Left renal cortex interstitium (tissue), 4 donors: ENCODE results near the gene EIF2AK3. TPM values are rescaled to one million over a fixed set of nuclear protein-coding genes. Genes with fewer than 3 reads are reported as not detected.

Source experiments
- DNase-seq, 4 donors: peaks; one replicate each; pipeline ENCODE4 v3.0.0-alpha.2; 2013; ENCODE audit warnings: low read depth in 4 of 4, low spot score in 2 of 4, missing footprints in 1 of 4
- polyA plus RNA-seq, 4 donors: library from polyadenylated mRNA; unstranded; fragments of 120-200 nt; gene quantifications; one replicate each; pipeline ENCODE4 v1.2.1, GENCODE V29; 2013; ENCODE audit not compliant: insufficient read length in 4 of 4

The EIF2AK3 gene
- polyA plus RNA-seq, 4 donors = 22.9 to 28.2 (median 26.0) TPM

DNA sequence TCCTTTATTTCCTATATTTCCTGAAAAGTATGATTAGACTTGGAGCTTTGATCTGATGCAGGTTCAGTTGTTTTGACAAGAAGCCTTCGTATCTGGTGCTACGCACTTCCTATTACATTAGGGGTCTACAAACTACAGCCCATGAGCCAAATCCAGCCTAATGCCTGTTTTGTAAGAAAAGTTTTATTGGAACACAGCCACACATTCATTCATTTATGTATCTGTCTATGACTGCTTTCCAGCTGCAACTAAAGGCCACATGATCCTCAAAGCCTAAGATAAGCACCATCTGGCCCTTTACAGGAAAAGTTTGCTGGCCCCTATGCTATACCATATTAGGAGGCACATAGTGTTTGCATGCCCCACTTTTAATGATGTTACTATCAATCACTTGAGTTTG, 26.0 kb downstream of the EIF2AK3 start:
- peak in 1 of 4 donors; percentile 18 for DNase-seq

DNA sequence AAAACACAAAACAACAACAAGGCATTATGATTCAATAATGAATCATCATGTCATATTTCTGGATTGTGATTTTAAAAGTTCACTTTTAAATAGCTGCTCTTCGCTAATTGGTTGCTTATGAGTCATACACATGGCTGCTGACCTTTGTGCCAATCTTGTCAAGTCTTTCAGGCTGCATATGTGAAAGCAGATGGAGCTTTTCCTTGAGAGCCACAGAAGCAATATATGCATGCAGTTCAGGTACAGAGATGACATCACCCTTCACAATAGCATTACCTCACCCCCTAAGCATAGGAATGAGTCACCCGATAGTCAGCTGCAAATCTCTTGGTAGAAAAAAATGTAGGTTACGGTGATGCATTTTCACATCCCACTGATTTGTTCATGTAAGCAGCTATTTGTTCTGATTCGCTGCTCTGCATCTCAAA, 27.2 kb downstream of the EIF2AK3 start:
- peak in 3 of 4 donors; percentile 51 to 59 (median 54) for DNase-seq

DNA sequence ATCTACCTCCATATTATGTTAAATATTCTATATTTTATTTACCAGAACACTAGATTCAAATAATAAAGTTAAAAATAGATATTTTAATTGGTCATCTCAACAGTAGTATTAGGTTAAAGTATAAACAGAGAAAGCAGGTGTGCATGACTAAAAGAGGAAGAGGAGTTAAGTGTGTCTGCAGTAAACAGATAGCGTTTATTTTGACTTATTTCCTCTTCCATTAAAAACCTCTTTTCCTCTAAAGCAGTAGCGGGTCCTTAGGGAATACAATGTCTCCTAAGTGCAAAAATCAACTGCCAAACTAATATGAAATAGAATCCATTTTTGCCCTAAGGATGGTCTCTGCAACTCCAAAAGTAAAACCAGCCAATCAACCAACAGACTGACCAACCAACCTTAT, 27.7 kb downstream of the EIF2AK3 start:
- no peak for DNase-seq

DNA sequence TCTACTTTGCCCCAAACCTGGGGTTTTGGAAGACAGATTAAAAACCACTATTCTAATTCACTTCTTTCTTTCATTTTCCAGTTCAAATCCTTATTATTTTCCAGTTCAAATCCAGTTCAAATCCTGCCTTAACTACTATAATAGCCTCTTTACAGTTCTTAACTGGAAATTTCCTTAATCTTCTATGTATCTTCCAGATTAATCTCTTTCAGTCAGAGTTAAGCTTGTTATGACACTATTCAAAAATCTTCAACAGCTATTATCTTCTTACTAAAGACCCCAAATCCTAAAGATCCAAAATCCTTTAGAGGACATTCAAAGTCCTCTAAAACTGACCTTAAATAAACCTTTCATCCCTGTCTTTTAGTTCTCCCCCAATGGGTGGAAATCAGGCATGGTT, 30.1 kb downstream of the EIF2AK3 start:
- no peak for DNase-seq

DNA sequence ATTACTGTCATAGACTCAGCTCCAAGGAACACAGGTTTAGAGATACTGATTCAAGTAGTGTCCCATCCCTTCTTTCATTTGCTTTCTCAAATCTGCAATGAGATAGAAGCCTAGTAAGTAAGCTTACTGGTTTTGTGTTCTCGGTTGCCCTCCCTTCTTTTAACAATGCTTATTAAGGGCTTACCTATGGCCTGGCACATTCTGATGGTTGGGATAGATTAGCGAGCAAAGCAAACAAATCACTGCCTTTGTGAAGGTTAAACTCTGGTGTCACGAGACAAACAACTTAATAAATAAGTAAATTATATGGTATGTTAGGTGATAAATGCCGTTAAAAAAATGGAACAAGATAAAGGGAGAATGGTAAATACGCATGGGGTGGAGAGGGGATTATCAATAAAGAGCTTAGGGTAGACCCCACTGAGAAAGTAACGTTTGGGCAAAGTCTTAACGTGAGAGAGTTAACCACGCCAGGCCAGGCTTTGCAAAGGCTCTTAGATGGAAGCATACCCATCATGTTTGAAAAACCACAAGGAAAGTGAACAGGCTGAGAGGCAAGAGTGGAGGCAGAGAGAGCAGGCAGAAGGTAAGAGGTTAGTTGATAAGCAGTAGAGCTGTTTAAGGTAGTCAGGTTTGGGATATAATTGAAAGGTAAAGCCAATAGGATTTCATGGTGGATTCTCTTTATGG, 31.0 kb downstream of the EIF2AK3 start:
- DNase-seq = no peak

DNA sequence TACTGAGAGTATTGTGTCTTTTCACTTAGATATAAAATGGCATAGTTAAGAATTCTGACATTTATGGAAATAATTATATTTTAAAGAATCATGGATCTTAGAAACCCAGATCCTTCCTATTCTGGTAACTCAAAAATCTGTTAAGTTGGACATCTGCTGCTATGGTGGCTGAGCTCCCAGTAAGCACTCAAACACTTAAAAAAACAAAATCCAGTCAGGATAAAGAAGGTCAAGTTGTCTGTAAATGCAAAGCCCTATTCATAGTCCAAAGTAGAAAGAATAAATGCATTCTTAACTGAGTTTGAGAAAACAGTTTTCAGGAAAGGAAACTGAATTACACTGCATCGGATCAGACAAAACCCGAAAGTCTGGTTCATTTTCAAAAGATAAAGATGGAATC, 35.6 kb downstream of the EIF2AK3 start:
- DNase-seq = no peak

DNA sequence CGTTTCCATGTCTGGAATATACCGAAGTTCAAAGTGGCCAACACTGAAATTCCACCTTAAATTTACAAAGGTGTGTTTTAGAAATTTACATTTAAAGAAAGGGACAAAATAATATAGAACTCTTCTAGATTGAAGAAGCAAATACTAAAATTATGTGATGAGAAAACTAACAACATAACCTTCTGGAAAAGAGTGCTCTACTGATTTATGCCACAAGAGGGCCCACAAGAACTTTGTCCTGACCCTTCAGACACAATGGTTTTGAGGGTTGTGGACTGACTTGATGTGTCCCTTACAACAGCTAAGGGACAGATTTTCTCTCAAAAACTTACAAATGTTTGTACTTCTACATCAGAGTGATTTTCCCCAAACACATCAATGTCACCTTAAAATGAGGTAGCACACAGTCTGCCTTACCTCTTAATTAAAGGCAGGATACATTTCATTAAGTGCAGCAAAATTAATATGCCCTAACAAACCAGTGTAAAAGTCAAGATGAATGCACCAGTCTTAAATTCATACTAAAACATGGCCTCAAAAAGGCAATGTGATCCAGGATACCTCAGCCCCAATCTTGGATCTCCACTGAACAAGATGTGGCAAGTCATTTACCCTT, 36.2 kb downstream of the EIF2AK3 start:
- peak in 1 of 4 donors; percentile 53 for DNase-seq

DNA sequence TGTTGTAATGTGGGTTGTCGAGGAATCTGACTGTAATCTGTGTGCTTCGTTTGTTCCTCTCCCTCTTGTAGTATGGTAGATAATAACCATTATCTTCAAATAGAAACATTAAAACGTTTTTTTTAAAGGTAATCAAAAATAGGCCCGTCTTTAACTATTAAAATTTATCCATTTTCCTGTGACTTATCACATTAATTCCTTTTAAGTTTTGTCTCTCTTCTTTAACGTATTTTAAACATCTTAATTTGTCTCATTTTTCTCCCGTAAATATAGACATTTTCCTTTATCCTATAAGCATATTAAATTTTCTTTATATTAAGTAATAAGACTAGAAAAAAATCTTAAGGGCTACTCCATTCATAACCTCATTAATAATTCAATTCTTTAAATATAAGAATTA, 41.3 kb downstream of the EIF2AK3 start:
- DNase-seq = no peak

DNA sequence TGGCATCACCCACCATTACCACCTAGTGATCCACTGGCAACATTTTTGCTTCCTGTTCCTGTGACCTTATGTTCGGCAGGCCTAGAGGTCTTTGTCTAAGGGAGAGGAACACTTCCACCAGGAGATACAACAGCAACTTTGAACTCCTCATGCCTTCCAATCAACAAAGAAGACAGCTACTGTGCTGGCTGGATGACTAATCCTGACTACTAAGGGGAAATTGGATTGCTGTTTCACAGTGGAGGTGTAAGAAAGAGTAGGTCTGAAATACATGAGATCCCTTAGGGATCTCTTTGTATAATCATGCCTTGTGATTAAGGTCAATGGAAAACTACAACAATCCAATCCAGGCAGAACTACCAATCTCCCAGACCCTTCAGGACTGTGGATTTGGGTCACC, 45.2 kb downstream of the EIF2AK3 start:
- DNase-seq = no peak

DNA sequence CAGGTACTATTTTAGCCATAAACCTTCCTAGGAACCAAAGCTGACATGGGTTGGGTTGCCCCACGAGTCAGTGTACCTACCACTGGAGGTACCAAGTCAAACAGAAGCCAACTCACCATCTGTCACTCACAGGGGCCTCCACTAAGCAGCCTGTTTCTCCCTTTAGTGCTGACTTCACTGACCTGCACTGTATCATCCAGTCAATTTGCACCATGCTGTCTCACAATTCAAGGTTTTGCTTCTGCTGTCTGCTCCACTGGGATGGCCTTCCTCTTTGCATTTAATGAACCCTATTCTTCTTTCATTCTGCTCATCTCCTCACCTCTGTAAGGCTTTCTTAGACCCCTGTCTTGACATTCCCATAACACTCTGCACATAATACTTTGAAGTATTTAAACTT, 47.2 kb downstream of the EIF2AK3 start:
- DNase-seq = no peak

DNA sequence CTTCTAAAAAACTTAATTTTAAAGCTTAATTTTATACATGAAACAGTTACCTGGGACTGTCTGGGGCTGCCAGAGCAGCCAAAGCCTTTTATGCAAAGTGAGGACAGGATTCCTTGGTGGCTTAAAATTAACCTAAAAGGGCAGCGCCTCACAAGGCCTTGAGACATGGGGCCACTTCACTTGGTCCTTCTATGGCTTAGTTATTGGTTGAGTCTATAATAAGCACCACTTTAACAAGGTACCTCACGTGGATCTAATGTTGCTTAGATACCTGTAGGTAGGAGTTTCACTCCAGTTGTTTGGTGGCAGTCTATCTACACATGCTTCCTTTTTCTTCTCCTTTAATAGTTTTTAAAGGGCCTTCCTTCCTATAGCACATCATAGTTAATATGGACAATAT, 51.6 kb downstream of the EIF2AK3 start:
- no peak for DNase-seq

DNA sequence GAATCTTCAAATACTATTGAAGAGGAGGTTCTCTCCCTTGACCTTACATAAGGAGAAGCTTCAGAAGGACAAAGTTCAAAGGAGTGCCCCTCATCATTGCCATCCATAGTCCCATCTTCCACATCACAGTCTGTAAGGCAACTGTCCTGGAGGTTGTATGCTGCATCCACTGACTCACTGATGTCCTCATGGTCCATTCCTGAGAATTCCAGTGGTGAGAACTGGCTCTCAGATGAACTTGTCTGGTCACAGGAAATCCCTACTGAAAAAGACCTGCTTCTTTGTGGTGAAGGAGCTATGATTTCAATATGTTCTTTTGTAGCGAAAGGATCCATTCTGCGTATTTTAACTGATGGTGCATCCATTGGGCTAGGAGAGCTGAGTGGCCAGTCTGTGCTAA, 52.2 kb downstream of the EIF2AK3 start:
- no peak for DNase-seq

DNA sequence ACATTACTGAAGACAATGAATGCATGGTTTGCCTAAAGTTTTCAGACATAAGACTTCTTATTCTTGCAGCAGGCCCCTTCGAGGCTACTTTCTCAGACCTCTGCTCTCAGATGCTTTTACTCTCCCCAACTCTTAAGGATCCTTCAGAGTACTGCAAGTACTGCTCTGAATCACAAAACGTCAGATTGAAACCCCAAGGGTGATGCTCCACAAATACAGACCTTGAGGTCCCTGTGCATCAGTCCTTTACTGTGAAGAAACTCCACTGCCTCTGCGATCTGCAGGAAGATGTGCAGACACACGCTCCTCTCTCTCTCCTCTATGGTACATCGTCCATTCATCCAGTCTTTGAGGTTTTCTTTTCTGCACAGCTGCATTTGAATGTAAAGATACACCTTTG, 52.8 kb downstream of the EIF2AK3 start:
- DNase-seq = no peak

DNA sequence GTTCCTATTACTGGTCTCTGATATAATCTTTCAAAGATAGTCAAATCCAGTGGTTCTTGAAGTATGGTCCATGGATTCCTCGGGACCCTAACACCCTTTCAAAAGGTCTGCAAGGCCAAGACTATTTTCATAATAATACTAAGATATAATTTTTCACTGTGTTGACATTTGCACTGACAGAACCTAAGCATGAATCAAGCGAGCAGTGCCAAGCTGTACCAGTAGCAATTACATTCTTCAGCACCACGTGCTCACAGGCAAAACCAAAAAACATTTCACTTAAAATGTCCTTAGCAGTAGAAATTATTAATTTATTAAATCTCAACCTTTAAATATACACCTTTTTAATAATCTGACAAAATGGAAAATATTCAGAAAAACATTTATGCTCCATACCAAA, 59.1 kb downstream of the EIF2AK3 start:
- DNase-seq = no peak

DNA sequence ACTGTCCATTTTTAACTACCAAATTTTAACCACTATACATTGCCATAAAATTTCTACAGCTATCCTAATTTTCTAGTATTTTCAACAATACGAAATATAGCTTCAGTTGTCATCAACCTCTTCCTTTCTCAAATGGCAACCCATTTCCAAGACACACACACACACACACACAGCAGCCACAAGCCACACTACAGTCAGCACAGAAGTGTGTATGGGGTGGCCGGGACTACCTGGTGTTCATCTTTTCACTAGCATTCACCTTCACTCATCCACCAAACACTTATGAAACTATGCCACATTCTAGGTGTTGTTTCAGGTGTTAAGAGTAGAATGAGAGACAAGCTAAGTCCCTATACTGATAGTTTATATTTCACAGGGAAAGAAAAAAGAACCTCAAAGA, 62.9 kb downstream of the EIF2AK3 start:
- no peak for DNase-seq

DNA sequence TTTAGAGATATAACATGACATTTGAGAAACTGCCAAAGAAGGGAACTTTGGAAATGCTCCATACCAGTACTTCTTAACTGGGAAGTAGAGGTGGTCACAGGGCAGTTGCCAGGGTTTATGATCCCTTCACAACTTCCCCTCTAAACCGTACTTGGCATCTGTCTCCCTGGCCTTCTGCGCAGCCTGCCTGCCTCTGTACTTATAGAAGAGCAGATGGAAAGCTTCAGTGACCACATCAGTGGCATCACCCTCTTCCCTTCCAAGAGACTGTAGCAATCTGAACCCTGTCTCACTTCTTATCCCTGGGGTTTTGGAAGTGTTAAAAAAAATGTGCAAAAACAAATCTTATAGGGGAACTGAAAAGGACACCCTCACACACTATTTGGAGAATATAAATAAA, 64.1 kb downstream of the EIF2AK3 start:
- DNase-seq = peak in 1 of 4 donors; percentile 24

DNA sequence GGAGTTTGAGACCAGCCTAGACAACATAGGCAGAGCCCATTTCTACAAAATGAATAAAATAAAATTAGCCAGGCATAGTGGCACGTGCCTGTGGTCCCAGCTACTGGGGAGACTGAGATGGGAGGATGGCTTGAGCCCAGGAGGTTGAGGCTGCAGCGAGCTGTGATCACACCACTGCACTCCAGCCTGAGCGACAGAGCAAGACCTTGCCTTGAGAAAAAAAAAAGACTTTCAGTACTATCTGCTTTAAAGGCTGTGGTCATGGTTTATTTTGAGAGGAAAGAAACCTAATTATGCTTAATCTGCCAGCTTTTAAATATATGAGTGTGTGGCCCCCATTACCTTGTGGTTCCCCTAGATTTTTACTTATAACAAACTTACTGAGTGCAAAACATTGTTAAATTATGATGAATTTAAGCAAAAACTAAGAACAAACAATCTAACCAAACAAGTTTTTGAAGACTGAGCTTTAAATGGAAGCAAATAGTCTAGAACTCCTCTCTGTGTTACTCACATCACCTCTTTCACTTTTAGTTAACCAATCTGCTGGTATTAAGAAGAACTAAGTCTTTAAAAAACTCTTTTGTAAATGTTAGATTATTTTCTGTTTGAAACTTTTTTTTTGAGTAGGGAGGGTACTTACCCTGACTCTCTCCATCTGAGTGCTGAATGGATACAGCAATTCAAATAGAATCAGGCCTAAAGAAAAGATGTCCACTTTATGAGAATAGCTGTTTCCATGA, 65.4 kb downstream of the EIF2AK3 start:
- no peak for DNase-seq

DNA sequence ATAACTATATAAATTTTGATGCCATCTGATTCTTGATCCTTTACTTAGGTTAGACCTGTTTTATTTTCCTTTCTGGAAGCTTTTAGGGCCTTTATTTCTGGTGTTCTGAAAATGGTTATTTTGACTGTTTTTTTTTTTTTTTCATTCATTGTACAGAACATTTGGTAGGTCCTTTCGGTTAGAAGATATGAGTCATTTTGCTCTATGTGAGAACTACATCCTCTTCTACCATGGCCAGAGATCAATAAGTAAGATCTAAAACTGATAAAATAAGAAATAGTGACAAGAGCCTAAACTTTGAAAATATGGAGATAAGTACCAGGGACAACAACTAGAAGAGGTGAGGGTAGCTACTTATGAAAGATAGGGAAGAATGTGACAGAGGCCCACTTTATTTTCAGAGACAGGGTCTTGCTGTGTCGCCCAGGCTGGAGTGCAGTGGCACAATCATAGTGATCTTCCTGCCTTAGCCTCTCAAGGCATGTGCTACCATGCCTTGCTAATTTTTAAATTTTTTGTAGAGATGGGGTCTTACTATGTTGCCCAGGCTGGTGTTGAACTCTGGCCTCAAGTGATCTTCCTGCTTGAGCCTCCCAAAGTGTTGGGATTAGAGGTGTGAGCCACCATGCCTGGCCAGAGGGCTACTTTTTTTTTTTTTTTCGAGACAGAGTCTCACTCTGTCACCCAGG, 66.5 kb downstream of the EIF2AK3 start:
- no peak for DNase-seq

DNA sequence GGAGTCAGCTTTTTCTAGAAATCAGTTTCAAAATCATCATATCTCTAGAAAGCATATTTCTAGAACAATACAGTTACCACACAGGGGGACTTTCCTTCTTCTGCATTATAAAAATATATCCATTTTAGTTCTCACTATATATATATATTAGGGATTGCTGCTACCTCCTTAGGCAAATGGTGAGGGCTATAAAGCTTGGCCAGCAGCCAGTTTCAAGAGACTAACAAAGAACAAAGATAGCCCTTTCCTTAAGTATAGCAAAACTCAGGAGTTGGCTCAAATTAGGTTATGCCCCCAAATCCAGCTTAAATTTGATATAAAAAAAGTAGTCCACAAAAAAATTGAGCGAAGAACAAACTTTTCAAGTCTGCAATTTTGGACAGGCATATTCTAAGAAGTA, 70.0 kb downstream of the EIF2AK3 start:
- DNase-seq = no peak

DNA sequence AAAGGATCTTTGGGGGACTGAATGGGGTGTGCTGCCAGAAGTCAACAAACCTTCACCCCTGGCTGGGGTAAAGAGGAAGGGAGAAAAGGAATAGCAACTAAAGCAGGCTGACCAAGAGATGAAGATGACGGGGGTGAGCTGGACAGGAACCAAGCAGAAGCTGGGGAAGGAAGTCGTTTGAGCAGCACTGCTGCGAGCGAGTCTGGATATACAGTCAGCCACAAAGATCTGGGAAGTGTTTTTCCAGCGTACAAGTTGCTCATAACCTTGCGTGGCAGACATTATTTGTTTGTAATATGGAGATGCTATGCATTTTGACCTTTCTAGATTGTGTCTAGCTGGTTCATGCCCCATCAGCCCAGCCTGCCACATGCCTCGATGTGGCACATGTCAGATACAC, 71.2 kb downstream of the EIF2AK3 start:
- no peak for DNase-seq

DNA sequence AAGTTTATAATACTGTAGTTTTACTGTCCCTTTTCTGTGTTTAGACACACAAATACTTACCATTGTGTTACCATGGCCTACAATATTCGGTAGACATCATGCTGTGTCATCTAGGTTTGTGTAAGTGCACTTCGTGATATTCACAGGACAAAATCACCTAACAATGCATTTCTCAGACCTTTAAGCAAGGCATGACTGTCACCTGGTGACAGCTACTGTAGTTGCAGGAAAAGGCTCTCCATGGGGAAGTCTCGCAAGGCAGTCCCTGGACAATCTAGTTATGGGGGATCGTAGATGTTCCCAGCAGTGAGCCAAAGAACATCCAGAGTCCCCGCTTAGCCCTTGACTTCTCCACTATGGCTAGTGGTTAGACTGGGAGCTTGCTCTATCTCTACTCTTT, 73.1 kb downstream of the EIF2AK3 start:
- no peak for DNase-seq
